Immature natural killer cell (primary cell): ENCODE data around the gene HOXA3. TPM values are rescaled to one million over a fixed set of nuclear protein-coding genes. Genes with fewer than 3 reads are reported as not detected.

Experiments used
- DNase-seq, 3 donors: peaks; one replicate each; pipeline ENCODE4 v3.0.0; 2022; ENCODE audit warnings: mixed read lengths in 1 of 3
- H3K27ac Mint-ChIP-seq, 6 donors: one replicate each; pipeline ENCODE4 v1.8.0; 2020; ENCODE audit warnings: mixed read lengths in 6 of 6, mild to moderate bottlenecking in 5 of 6, inconsistent platforms in 4 of 6, moderate library complexity in 3 of 6
- H3K27me3 Mint-ChIP-seq, 3 donors: one replicate each; pipeline ENCODE4 v1.8.0; 2020 to 2021; ENCODE audit warnings: low read depth in 3 of 3, mild to moderate bottlenecking in 3 of 3, mixed read lengths in 3 of 3, moderate library complexity in 3 of 3, inconsistent platforms in 1 of 3
- H3K36me3 Mint-ChIP-seq, 3 donors: one replicate each; pipeline ENCODE4 v1.8.0; 2020; ENCODE audit warnings: mixed read lengths in 3 of 3, inconsistent platforms in 2 of 3, mild to moderate bottlenecking in 2 of 3
- H3K4me1 Mint-ChIP-seq, 2 donors: one replicate each; pipeline ENCODE4 v1.8.0; 2020; ENCODE audit warnings: inconsistent platforms in 2 of 2, mild to moderate bottlenecking in 2 of 2, mixed read lengths in 2 of 2, moderate library complexity in 1 of 2
- H3K4me3 Mint-ChIP-seq, 5 donors: one replicate each; pipeline ENCODE4 v1.8.0; 2020; ENCODE audit warnings: mild to moderate bottlenecking in 5 of 5, mixed read lengths in 5 of 5, inconsistent platforms in 3 of 5, moderate library complexity in 3 of 5
- H3K9me3 Mint-ChIP-seq, 6 donors: one replicate each; pipeline ENCODE4 v1.8.0; 2020; ENCODE audit warnings: mild to moderate bottlenecking in 6 of 6, mixed read lengths in 6 of 6, inconsistent platforms in 4 of 6, moderate library complexity in 3 of 6
- polyA plus RNA-seq, 3 donors: library from polyadenylated mRNA; unstranded; fragments of 300-500 nt; fragmentation: Illumina TruSeq; gene quantifications; one replicate each; pipeline ENCODE4 v1.2.3, GENCODE V29; 2021

Gene HOXA3
- polyA plus RNA-seq, 3 donors from 2014 or later, result 0.13 TPM; not detected in 2

DNA sequence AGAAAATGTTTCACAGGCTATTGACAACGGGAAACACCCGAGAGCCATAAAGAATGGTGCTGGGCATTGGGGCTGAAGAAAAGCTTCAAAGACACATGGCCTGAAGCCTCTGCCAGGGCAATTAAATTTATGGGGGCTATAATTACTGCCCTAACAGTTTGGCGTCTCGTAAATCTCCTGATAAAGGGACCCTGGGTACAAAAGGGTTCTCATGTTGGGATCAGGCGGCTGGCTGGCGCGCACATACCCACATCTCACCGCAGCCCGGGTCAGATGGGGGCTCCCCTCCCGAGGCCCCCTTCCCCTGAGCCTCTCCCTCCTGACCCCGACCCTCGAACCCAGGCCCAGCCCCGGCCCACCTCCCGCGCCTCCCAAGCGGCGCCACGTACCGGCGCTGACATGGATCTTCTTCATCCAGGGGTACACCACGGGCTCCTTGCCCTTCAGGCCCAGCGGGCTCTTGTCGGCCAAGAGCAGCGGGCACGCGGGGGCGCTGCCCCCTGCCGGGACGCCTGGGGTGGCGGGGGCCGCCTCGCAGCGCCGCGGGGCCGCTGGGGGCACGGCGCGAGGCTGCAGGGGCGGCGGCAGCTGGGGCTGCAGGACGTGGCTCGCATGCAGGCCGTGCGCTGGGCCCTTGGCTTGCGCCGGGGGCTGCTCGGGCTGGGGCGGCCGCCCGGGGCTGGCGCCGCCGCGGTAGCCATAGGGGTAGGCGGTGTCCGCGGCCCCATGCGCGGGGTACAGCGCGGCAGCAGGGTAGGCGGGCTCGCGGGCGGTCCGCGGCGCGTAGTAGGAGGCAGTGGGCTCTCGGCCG lies 22.4 kb downstream of the HOXA3 start:
- Mint-ChIP-seq H3K4me1 (peaks cover 6% of the 10 kb centered on the region in 2 donors), H3K27ac (peak overlapping the region in 1 of 6 donors; percentile 34), H3K27me3 (peaks cover 2 to 15% (median 11%) of the 10 kb centered on the region in 3 donors), H3K36me3 (peaks cover 0 to under 1% (median 0%) of the 10 kb centered on the region in 3 donors), H3K4me3 (peak overlapping the region; percentile 39 to 70 (median 56)), H3K9me3 (no peaks in the 10 kb centered on the region)
- DNase-seq, result peak; percentile 10 to 56 (median 39)

DNA sequence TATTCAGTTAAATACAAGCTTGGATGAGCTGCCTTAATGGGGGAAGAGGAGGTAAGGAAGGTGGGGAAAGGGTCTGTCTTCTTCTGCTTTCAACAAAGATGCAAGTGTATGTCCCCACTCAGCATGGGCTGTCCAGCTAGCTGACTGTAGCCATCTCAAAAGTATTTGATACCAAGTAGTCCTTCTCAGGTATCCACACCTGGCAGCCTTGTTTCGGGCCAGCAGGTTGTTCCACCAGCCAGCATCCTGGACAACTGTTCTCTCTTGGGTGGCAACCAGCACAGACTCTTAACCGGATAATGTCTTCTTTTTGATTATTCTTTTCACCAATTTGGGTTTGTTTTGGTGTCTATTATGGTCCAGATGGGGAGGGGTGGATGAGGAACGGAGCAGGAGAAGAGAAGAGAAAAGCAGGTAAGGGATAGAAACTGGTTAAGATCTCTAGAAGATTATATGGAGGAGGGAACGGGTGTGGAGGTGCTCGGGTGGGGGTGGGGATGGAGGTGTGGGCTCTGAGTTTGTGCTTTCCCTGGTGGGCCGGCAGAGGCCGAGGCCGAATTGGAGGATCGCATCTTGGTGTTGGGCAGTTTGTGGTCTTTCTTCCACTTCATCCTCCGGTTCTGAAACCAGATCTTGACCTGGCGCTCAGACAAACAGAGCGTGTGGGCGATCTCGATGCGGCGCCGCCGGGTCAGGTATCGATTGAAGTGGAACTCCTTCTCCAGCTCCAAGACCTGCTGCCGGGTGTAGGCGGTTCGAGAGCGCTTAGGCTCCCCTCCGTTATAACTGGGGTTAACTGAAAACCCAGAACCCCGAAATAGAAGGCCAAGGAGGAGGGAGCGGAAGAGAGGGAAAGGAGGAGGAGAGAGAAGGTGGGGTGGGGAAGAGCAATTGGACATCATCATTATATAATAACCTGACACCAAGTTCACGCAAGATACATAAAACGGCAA lies 23.3 kb downstream of the HOXA3 start:
- Mint-ChIP-seq H3K27me3 (peaks cover 1 to 15% (median 11%) of the 10 kb centered on the region in 3 donors), H3K4me1 (peaks cover 6% of the 10 kb centered on the region in 2 donors), H3K9me3 (no peaks in the 10 kb centered on the region), H3K27ac (peak overlapping the region in 1 of 6 donors; percentile 34), H3K36me3 (peaks cover 0 to 7% (median 0%) of the 10 kb centered on the region in 3 donors), H3K4me3 (peak overlapping the region; percentile 39 to 71 (median 56))
- no peak for DNase-seq

DNA sequence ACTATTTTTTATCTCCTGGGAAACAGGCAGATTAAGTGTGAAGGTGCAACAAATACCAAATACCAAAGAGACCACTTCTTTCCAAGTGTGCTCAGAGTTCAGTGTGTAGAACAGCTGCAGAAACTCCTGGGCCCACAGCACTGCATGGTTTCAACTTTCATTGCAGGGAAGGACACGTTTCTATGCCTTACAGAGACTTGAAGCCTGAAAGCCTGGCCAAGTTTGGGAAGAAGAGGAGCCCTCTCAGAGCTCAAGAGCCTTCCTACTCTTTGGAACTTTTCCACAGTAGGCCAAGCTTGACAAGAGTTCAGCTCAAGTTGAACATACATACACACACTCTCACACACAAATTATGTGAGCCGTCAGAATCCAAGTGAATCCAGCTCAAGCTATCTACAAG lies 24.3 kb downstream of the HOXA3 start:
- H3K4me3 Mint-ChIP-seq, result peak overlapping the region in 1 of 5 donors; percentile 70
- no peak for DNase-seq
- peaks cover 0 to 7% (median 0%) of the 10 kb centered on the region in 3 donors for H3K36me3 Mint-ChIP-seq
- peaks cover 1 to 15% (median 13%) of the 10 kb centered on the region in 3 donors for H3K27me3 Mint-ChIP-seq
- H3K9me3 Mint-ChIP-seq, result no peaks in the 10 kb centered on the region
- H3K4me1 Mint-ChIP-seq, result peaks cover 6% of the 10 kb centered on the region in 2 donors
- no peak overlapping the region for H3K27ac Mint-ChIP-seq

DNA sequence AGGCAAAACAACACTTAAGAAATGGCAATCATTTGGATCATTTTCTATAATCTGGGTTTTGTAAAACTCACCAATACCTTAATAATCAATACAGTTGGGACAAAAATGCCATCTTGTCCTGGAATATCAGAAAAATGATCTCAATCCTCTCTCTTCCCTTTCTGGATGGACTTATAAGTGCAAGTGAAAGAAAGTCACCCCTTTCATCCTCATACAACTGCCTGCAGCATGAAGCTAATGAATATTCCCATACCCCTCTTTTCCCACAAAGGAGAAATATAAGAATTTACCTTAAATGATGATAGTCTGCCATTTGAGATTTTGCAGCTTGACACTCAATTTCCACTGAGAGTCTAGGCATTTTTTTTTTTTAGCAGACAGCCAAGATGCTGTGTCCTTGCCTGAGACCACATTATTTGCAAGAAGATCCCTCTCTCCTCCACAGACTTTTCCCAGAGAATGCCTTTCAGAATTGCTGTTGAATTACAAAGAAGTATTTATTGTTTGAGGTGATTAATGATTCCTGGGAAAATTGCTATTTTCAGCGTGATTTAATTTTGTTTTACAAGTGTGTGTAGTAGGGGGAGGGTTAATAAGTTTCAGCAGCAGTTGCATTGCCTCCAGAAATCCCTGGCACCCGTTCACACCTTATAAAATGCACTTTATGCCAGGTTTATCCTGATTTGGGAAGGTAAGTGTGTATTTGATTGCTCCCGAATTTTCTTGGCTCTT lies 25.6 kb downstream of the HOXA3 start:
- Mint-ChIP-seq H3K27me3 (peaks cover 1 to 13% (median 12%) of the 10 kb centered on the region in 3 donors), H3K36me3 (peaks cover 0 to 7% (median 1%) of the 10 kb centered on the region in 3 donors), H3K9me3 (no peaks in the 10 kb centered on the region), H3K4me1 (peaks cover 6% of the 10 kb centered on the region in 2 donors), H3K4me3 (no peak overlapping the region), H3K27ac (no peak overlapping the region)
- DNase-seq, result no peak

DNA sequence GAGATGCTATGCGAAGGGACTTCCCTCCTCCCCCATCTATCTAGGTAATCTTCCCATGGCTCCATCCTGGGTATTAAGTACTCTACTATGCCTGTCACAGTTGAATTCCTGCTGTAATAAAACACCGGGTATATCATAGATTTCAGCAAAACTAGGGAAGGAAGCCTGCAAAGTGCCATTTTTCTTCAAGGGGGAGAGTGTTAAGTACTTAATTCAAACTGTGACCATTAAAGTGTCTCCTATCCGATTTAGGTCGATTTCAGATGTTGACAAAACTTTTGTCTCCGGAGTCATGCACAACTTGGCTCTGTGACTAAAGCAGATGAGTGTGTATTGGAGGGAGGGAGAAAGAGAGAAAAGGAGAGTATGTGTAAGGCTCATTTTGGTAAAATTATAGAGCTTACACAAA lies 26.4 kb downstream of the HOXA3 start:
- peaks cover 1 to 10% (median 9%) of the 10 kb centered on the region in 3 donors for H3K27me3 Mint-ChIP-seq
- H3K4me1 Mint-ChIP-seq, result no peaks in the 10 kb centered on the region
- peaks cover 0 to 7% (median 3%) of the 10 kb centered on the region in 3 donors for H3K36me3 Mint-ChIP-seq
- no peak for DNase-seq
- no peak overlapping the region for H3K27ac Mint-ChIP-seq
- no peak overlapping the region for H3K4me3 Mint-ChIP-seq
- no peaks in the 10 kb centered on the region for H3K9me3 Mint-ChIP-seq

DNA sequence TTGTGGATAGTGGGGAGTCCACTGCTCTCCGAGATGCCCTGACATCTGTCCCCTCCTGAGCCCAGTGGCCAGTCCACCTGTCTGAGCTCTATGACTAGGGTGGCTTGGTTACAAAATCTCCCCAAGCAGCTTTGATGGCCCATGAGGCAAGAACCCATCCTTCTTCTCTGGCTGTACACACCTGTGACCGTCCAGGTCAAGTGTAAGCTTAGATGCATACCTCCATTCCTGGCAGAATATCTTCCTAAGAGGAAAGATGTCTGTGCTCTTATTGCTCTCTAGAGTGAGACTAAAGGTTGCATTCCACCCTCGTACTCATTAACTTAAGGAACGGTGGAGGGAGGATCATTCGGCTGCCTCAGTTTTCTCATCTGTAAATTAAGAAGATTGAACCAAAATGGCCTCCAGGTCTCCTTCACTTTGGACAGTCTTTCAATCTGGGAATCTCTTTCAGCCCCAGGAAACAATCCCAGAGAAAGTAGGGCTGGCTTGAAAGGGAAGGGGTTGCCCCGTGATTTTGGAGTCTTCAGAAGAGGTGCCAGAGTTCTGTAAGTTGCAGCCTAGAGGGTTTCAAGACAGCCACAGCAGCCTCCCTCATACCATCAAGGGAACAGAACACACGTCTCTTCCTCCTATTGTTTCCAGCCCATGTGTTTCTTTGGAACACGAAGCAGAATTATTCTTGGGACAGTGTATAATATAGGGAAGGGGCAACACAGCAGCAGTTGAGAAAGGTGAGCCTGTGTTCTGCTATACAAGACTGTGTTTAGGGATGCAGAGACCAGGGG lies 27.3 kb downstream of the HOXA3 start:
- H3K9me3 Mint-ChIP-seq, result no peaks in the 10 kb centered on the region
- H3K36me3 Mint-ChIP-seq, result peaks cover 0 to 7% (median 3%) of the 10 kb centered on the region in 3 donors
- no peak overlapping the region for H3K27ac Mint-ChIP-seq
- no peak for DNase-seq
- no peaks in the 10 kb centered on the region for H3K4me1 Mint-ChIP-seq
- peaks cover 1 to 8% (median 6%) of the 10 kb centered on the region in 3 donors for H3K27me3 Mint-ChIP-seq
- no peak overlapping the region for H3K4me3 Mint-ChIP-seq

DNA sequence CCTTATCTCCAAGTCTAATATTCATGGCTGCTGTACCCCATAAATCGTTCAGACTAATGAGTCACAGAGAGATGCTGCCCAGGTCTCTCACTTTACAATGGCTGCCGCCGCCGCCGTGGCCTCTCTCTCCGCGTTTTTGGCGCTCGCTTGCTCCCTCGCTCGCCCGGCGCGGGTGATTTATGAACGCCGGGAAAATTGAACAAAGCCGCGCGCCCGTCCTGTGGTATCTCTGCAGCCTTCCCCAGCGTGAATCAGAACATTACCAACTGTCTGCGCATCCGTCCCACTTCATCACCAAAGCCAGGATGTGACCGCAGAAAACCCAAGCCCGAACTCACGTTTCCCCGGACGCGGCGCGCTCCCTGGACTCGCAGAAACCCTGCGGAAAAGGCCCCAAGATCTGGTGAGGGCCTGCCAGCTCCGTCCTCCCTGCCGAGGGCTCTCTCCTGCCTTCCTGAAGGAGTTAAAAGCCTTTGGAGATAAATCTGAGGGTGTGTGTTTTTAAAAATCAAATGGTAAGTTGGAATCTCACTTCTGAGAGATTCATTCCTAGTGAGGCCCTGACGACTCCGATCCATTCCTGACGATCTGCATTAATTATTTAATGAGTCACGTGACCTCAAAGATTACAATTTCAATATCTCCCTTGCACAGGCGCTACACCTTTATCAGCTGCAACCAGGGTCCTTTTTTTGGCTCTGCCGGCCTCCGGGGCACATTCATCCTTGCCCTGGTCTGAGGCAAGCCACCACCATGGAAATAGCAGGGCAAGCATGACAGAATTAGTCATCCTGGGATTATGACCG lies 28.1 kb downstream of the HOXA3 start:
- H3K27ac Mint-ChIP-seq, result no peak overlapping the region
- no peak overlapping the region for H3K4me3 Mint-ChIP-seq
- H3K4me1 Mint-ChIP-seq, result no peaks in the 10 kb centered on the region
- DNase-seq, result no peak
- H3K36me3 Mint-ChIP-seq, result peaks cover 0 to 7% (median 3%) of the 10 kb centered on the region in 3 donors
- H3K27me3 Mint-ChIP-seq, result peaks cover 1 to 6% (median 4%) of the 10 kb centered on the region in 3 donors
- no peaks in the 10 kb centered on the region for H3K9me3 Mint-ChIP-seq

DNA sequence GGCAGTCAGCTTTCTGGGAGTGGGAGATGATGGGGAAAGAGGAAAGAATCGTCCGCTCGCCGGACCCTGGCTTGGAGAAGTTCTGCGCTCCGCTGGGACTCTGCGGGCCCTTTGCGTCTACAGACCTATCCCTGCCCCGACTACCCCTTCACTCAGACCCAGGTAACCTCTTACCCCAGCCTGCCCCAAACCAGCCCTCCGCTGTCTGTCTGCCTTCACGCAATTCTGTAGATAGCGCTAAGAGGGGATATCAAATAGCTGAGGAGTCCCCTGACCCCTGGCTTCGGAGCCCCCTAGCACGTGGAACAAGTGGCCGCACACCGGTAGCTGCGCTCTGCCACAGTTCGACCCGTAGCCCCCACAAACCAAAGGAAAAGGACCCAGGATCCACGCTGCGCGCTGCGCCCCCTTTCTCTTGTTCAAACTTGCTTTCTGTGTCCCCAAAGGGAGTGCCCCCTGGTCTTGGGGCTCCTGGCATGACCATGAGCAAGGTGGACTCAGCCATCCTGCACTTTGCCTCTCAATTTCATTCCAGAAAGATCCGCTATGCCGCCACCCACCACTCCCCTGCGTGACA lies 28.8 kb downstream of the HOXA3 start:
- H3K36me3 Mint-ChIP-seq, result peaks cover 0 to 7% (median 3%) of the 10 kb centered on the region in 3 donors
- H3K4me1 Mint-ChIP-seq, result no peaks in the 10 kb centered on the region
- H3K9me3 Mint-ChIP-seq, result no peaks in the 10 kb centered on the region
- peaks cover 1 to 6% (median 4%) of the 10 kb centered on the region in 3 donors for H3K27me3 Mint-ChIP-seq
- H3K27ac Mint-ChIP-seq, result no peak overlapping the region
- H3K4me3 Mint-ChIP-seq, result no peak overlapping the region
- no peak for DNase-seq

DNA sequence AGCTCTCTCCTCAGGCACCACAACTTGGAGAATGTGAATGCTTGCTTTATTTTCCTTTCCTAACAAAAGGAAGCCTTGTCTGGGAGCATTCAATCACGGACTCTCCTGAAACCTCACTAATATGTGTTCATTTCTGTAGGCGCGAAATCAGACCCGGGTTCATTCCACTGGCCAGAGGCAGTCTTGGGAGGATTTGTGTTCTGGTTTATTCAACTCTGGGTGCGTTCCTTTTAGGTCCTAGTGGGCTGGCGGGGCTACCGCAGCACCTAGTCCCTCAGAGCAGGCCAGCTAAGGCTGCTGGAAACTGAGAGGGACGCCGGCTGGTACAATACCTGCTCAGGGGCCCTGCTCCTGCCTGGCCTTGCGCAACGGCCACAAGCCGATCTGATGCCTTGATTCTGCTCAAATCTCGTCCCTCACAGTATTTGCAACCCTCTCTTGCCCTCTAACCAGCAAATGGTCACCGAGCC lies 29.3 kb downstream of the HOXA3 start:
- Mint-ChIP-seq H3K27ac (no peak overlapping the region), H3K27me3 (peaks cover 1 to 6% (median 4%) of the 10 kb centered on the region in 3 donors)

DNA sequence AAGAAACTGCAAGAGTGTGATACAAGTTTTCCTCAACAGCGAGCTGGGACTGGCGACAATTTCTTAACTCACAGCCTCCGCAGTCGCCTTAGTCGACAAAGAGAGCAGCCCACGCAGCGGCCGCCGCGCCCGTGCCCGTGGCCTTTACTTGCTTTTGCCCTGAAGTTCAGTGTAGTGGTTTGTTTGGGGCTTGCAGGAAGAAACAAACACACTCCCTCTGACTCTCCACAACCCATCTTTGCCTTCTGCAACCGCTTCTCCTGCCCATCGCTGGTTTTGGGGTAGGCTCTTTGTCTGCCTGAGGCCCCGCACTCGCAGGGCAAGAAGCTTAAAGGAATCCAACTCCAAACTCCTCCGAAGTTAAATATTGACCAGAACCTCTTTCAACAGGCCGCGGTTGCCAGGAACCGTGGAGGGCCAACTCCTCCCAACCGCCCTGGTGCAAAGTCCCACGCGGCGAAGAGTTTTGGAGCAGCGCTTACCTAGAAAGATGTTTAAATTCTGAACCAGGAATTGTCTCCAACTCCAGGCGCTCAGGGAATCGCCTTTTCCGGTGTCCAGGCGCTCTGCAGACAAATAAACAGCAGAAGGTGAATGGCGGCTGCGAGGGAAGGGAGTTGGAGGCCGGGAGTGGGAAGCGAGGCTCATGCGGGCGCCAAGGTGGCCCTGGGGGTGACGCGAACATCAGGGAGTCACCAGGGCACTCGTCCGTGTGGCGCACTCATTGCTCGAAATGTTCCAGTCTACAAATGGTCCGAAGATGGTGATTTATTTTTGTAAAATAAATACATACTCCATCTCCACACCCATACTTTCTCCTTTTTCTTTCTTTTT lies 30.1 kb downstream of the HOXA3 start:
- no peak for DNase-seq
- Mint-ChIP-seq H3K36me3 (peaks cover 0 to 7% (median 3%) of the 10 kb centered on the region in 3 donors), H3K9me3 (no peaks in the 10 kb centered on the region), H3K4me1 (no peaks in the 10 kb centered on the region), H3K27ac (no peak overlapping the region), H3K27me3 (peaks cover 1 to 6% (median 4%) of the 10 kb centered on the region in 3 donors), H3K4me3 (no peak overlapping the region)

More for the DNA sequence above, 29.3 kb downstream of the HOXA3 start:
- Mint-ChIP-seq H3K4me1 (no peaks in the 10 kb centered on the region), H3K9me3 (no peaks in the 10 kb centered on the region), H3K4me3 (no peak overlapping the region), H3K36me3 (peaks cover 0 to 7% (median 3%) of the 10 kb centered on the region in 3 donors)
- DNase-seq, result no peak

DNA sequence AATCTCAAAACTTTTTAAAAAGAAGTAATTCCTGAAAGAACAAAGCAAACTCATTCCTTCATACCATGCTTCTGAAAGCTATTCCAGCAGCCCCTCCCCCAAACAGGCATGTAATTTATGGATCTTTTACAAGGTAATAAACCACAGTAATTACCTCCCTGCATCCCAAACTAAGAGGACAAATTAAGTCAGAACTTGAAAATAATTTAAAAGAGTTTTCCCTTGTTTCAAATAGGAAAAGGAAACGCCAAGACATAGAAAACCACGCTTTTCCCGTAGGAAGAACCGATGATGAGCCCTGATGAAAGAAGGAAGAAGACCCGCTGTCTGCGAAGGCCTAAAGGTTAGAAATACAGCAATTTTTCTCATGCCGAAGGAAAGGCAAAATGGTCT lies 30.7 kb downstream of the HOXA3 start:
- Mint-ChIP-seq H3K27me3 (peaks cover 1 to 4% (median 3%) of the 10 kb centered on the region in 3 donors), H3K4me1 (no peaks in the 10 kb centered on the region), H3K9me3 (no peaks in the 10 kb centered on the region), H3K27ac (no peak overlapping the region), H3K36me3 (peaks cover 0 to 7% (median 3%) of the 10 kb centered on the region in 3 donors), H3K4me3 (no peak overlapping the region)
- DNase-seq, result no peak
